Skin of body (tissue), 2 donors: ENCODE measurements around the gene PLXNA2. TPM values are rescaled to one million over a fixed set of nuclear protein-coding genes. Genes with fewer than 3 reads are reported as not detected.

ENCODE experiments used
- DNase-seq: peaks from one replicate; lab custom pipeline; 2025; lab: John Stamatoyannopoulos, UW
- total RNA-seq: library from RNA; depleted of rRNA; stranded (reverse); fragments of >200 nt; gene quantifications from one replicate; pipeline ENCODE4 v1.2.3, GENCODE V29; 2014

Gene PLXNA2
- total RNA-seq, 1 donor from 2014 or later: 13.5 TPM

DNA sequence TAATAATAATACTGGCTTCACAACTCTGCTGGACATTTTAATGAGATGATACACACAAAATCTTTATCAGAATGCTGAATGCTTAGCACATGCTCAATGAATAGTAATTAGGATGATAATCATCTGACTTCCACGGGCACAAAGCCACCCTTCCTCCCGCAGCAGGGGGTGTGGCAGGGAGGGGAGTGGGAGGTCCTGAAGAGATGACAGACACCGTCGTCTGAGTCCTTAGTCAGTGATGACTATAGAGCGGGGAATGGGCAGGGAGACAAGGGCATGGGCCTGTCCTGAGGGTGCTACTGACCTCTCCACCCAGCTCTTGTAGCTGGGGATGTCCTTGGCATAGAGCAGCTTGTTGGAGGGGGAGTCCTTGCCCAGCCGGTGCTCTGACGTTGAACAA lies 215.7 kb downstream of the PLXNA2 start:
- no peak for DNase-seq

DNA sequence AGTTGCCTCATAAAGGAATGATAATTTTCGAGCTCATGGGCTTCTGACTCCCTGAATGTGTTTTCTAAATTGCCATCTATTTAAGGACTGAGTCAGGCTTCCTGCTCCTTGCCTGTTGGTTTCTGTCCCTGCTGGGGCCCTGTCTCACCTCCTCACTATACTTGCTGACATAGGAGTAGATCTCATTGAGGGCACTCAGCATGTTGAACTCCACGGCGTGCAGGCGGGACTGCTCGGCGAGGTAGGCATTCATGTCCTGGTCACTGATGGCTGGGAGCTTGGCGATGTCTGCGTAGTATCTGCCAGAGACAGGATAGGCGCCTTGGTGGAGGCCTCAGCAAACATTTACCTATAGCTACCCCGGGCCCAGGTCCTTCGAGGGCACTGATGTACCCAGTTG lies 216.3 kb downstream of the PLXNA2 start:
- no peak for DNase-seq

DNA sequence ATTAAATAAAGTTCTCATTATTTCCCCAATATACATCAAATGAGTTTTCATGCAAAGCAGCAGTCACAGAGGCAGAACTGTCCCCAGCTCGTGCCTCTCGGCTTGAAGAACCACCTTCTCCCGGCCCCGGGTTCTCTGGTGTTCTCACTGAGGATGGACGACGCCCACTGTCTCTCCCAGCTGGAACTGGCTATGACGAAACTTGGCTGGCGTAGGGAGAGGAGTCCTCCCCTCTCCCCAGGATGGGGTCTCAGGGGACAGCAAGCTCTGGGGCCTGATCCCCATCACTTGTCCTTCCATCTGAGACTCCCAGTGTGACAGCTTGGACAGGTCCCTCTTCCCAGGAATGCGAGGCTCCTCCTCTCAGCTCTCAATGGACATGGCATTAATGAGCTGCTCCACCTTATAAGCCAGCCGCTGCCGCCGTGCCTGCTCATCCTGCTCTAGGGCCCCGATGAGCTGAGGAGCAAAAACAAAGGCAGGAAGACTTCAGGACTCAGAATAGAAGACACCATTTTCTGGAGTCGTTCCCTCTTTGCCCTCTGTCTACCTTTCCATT lies 217.2 kb downstream of the PLXNA2 start:
- no peak for DNase-seq

DNA sequence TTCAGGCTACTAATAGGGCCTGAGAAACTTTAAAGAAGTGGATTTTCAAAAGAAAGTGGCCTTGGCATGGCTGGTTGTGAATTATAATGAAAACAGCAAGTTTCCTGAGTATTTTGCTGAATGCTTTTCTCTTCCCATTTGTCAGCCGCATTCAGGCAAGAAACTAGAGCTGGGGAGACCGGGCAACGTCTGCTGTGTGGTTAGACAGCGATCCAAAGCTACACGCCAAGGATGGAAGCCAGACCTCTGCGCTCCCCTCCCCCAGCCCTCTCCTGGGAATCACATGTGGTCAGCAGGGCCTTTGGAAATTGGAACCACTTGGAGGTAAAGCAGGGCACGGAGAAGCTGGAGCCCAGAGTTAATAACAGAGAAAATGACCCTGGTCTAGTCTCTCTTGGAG lies 219.2 kb downstream of the PLXNA2 start:
- DNase-seq: no peak

DNA sequence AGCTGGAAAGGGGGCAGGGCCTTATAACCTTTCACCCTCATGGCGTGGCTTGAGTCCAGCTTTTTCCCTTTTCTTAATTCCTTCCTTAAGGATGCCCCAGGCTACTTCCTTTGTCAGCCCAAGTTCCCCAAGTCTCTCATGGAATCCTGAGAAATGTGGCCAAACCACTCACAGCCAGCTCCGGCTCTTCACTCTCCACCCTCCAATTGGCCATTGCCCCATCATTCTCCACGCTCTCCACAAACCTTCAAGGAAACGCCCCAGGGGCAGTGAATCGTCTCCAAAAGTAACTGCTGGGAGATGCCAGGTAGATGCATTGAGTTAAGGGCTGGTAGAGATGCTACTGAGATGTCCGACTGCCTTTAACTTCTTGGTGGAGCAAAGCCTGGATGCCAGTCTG lies 219.8 kb downstream of the PLXNA2 start:
- DNase-seq: no peak

DNA sequence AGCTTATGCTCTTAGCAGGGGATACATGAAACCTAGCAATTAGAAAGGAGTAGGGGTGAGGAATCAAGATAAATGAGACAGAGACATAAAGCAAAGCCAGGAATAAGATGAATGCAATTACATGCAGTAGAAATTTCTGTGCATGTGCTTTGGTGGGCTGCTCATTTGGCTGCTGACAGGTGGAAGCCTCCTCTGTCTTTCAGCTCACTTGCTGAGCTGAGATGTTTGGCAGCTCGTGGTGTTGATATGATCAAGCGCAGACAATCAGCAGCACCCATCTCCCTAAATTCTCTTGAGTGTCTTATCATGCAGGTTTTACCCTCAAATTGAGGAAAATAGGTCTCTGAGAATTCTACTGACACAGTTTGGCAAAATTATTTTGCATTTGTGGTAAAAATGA lies 224.9 kb downstream of the PLXNA2 start:
- DNase-seq: no peak

- DNase-seq: no peak
Observed at GRCh38 chr1:208015255-208015654, 228.9 kb downstream of the PLXNA2 start.

DNA sequence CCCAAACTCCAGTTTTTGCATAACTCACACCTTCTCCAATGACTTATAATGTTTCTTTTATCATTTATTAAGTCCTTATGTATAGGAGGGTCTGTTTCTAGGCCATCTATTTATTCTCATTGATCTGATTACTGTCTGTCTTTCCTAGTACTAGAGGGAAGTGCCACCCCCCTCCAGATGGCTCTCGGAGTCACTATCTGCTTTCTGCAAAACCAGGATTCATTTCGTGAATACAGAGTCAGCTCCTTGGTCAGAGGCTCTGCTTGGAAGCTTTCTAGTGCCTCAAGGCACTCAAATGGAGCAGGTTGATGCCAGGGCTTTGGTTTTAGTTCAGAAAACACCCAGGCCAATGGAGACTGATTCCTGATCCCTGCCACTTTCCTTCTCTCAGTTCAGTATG lies 231.0 kb downstream of the PLXNA2 start:
- no peak for DNase-seq

DNA sequence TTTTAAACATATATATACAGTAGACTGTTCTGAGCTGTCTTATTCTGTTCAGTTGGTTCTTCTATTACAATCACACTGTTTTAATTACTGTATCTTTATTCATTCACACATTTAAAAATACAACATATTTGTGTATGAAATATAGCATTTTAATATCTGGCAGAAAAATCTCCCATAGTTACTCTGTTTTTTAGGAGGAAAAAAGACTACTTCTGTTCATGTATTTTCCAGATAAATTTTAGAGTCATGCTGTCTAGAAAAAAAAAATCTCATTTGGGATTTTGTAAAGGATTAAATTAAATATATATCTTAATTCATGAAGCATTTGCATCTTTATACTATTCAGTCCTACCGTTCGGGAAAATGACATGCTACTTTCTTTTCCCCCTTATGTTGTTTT lies 231.5 kb downstream of the PLXNA2 start:
- DNase-seq: no peak

DNA sequence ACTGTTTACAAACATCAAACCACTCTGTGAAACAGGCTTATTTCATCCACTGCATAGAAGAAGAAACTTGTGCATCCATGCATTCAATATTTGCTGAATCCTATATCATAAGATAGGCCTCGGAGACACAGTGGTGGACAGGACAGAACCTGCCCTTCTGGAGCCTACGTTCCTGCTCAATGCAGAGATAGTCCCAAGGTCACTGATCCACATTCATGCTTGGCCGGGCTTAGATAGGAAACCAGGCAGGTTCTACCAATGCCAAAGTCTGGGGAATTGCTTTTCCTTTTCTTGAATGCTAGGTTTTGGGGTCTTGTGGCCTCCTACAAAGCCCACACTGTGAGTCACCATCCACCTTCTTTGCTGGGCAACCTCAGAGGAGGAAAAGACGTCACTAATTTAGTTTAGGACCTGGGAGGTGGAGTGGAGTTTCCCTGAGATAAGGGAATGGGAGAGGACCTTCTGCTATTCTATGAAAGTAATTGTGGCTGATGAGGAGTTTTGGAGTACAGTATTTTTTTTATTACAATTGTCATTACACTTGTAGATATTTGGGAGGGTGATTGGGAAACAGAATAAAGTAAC lies 233.6 kb downstream of the PLXNA2 start:
- DNase-seq: no peak

- no peak for DNase-seq
Observed at GRCh38 chr1:208009706-208010444, 234.3 kb downstream of the PLXNA2 start.

DNA sequence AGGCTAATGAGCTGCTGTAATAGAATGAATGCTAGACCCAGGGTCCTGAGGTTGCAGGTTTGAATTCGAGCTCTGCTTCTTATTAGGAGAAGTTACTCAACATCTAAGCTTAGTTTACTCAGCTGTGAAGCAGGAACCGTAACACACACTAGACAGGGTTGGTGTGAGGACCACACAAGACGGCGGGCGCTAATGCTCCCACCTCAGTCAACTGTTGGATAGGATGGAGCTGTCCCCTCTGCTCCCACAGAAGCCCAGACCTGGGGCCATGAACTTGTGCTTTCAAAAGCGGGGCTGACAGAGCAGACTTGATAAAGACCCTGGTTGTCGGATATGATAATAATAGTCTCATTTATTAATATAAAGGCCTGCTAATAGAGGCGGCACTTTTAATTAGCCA lies 234.9 kb downstream of the PLXNA2 start:
- no peak for DNase-seq

DNA sequence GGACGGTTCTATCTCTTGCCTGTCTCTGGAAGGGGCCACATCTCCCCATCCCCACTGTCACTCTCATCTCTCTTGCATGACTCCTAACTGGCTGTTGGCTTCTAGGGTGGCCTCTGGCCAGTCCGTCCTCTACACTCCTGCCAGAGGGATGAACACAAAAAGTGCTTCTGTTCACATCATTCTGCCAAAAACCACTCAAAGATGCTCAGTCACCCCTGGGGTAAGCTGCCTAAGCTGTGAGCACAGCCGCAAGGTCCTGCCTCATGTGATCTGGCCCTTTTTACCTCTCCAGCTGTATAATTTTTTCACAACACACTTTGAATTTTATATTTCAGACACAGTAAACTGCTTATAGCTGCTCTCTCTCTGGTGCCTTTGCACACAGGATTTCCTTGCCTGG lies 235.7 kb downstream of the PLXNA2 start:
- DNase-seq: no peak

DNA sequence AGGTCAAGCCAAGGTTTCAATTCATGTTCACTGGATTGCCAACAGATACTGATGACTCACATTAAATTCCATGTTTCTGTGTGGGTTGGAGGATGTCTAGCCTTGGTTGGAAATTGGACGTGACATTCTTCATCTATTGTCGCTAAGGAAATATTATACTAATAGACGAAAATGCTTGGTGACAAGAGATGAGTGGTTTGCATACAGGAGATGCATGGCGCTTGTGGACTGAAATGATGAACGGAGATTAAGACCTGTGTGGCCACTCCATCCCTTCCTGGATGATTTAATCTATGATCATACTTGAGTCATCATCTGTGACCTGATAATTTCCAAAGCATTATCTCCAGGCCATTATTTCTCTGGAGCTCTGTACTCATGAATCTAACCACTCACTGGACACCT lies 236.2 kb downstream of the PLXNA2 start:
- DNase-seq: no peak

DNA sequence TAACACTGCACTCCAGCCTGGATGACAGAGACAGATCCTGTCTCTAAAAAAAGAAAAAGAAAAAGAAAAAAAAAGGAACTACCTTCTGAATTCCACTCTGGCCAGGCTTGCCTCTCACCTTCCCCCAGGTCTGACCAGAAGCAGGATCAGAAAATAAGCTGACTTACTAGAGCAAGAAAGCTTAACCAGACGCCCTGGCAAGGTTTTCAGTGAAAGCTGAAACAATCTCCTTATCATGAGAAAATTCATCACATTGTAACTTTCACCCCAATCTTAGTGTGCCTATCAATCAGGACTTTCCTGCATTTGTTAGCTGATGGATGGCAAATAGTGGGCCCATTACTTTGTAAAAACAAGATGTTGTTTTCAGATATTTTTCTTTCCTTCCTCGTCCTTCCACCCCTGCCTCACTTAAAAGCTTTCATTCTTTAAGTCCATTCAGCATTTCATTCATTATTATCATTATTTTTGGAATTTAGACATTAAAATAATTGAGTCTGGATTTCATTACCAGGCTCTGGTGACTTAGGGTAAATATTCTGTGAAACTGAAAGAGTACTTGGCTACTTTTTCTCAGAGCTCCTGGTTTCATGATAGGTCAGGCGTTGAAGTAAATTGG lies 236.8 kb downstream of the PLXNA2 start:
- DNase-seq: no peak

GRCh38 chr1:208006258-208006920 lies 237.8 kb downstream of the PLXNA2 start:
- no peak for DNase-seq

- DNase-seq: no peak
Observed at GRCh38 chr1:208004851-208005250, 239.3 kb downstream of the PLXNA2 start.

GRCh38 chr1:208003241-208003640 lies 240.9 kb downstream of the PLXNA2 start:
- no peak for DNase-seq

- DNase-seq: no peak
Observed at GRCh38 chr1:208002672-208003071, 241.5 kb downstream of the PLXNA2 start.

GRCh38 chr1:208002078-208002477 lies 242.1 kb downstream of the PLXNA2 start:
- no peak for DNase-seq

- DNase-seq: no peak
Observed at GRCh38 chr1:208000504-208000903, 243.7 kb downstream of the PLXNA2 start.

DNA sequence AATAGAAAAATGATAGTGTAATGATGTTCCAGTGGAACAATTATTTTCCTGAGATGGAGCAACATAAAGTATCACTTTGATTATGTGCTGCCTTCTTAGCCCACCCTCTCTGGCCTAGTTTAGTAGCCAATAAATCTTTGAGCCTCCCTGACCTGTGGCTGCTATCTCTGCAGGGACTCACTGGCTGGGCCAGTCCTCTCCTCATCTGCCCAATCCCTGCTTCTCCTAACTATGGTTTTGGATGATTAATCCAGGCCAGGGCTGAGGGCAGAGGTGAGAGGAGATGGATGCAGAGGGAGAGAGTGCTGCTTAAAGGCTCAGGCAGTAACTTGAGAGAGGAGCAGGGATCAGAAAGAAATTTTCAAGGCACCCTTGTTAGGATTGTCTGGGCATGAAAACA lies 244.2 kb downstream of the PLXNA2 start:
- DNase-seq: no peak
